OCI-LY1 (cell line): ENCODE data around the gene RNF217.
"Not testable (repeated sequence)": the region's sequence is repeated elsewhere in the genome, so short reads cannot be mapped to it uniquely, and the experiment has no call there.

Experiments used
- CTCF ChIP-seq: fragments of 200-600 bp; sonication (generic), shearing (Covaris generic); IDR thresholded peaks from 2 replicates; pipeline ENCODE4 v1.5.1; 2017; ENCODE audit warnings: mild to moderate bottlenecking, antibody characterized with exemption, low read length, moderate library complexity, mixed read lengths
- EZH2 ChIP-seq: fragments of 200-600 bp; sonication (generic), shearing (Covaris generic); IDR thresholded peaks from 2 replicates; pipeline ENCODE4 v1.8.0; 2017; ENCODE audit warnings: borderline replicate concordance, mixed run types, mild to moderate bottlenecking, antibody characterized with exemption, low read length, moderate library complexity, mixed read lengths

- not testable (repeated sequence) for TF ChIP-seq CTCF, EZH2
Observed at GRCh38 chr6:125034929-125035328, 72.7 kb downstream of the RNF217 start.
